IMR-90 (cell line): ENCODE data around the gene PITPNB. TPM values are rescaled to one million over a fixed set of nuclear protein-coding genes. Genes with fewer than 3 reads are reported as not detected.

Experiments used
- ATAC-seq: fragments of 200-7000 bp; cut with Tn5 transposase; 2 replicates; pipeline ENCODE4 v1.9.1; 2020; ENCODE audit warnings: low read depth, mild to moderate bottlenecking, moderate library complexity
- BruUV-seq: library from RNA; stranded (reverse); fragments of 400-500 nt; replicated peaks from 2 replicates; lab custom pipeline; 2021; lab: Mats Ljungman, UMichigan
- CTCF ChIA-PET: fragments of 300-600 bp; formaldehyde crosslinking; extraction: SDS; loops from one replicate; lab custom pipeline; 2021; ENCODE audit warnings: antibody characterized with exemption; lab: Yijun Ruan, JAX
- POLR2A ChIA-PET: fragments of 300-600 bp; sonication (Branson Sonifier 250); formaldehyde crosslinking; loops from one replicate; lab custom pipeline; 2022; ENCODE audit warnings: antibody characterized with exemption; ENCODE audit not compliant: unreplicated experiment; lab: Charles Lee
- DNase-seq: peaks from one replicate; pipeline ENCODE4 v3.0.0; 2013
- H2AFZ ChIP-seq: replicated peaks from 2 replicates; pipeline ENCODE3; 2013; ENCODE audit warnings: low read length, mild to moderate bottlenecking; ENCODE audit not compliant: poor library complexity
- H2AK5ac ChIP-seq: 2 replicates; pipeline ENCODE4 v1.6.1; 2013; ENCODE audit warnings: low read depth, low read length, inconsistent platforms
- H2AK9ac ChIP-seq: replicated peaks from 2 replicates; pipeline ENCODE3; 2013; ENCODE audit warnings: mild to moderate bottlenecking, low read depth, low read length, moderate library complexity; ENCODE audit not compliant: poor library complexity
- H2BK120ac ChIP-seq: 2 replicates; pipeline ENCODE4 v1.6.1; 2013; ENCODE audit warnings: low read depth, low read length, inconsistent platforms
- H2BK15ac ChIP-seq: 3 replicates; pipeline ENCODE4 v1.6.1; 2013; ENCODE audit warnings: low read depth, low read length, inconsistent platforms
- H2BK20ac ChIP-seq: 2 replicates; pipeline ENCODE4 v1.6.1; 2013; ENCODE audit warnings: low read depth, mild to moderate bottlenecking, inconsistent platforms, low read length, moderate library complexity
- H2BK5ac ChIP-seq: 2 replicates; pipeline ENCODE4 v1.6.1; 2013; ENCODE audit warnings: mild to moderate bottlenecking, low read depth, low read length, inconsistent platforms; ENCODE audit not compliant: poor library complexity, severe bottlenecking
- H3K14ac ChIP-seq: replicated peaks from 2 replicates; pipeline ENCODE4 v1.6.1; 2013; ENCODE audit warnings: low read depth, low read length, inconsistent platforms
- H3K18ac ChIP-seq: 2 replicates; pipeline ENCODE4 v1.6.1; 2013; ENCODE audit warnings: low read depth, low read length, control low read depth
- H3K23ac ChIP-seq: 2 replicates; pipeline ENCODE4 v1.6.1; 2013; ENCODE audit warnings: low read depth, low read length, inconsistent platforms
- H3K27ac ChIP-seq: 2 replicates; pipeline ENCODE4 v1.5.1; 2013; ENCODE audit warnings: mild to moderate bottlenecking, control low read depth, low read length; ENCODE audit not compliant: insufficient read depth
- H3K27me3 ChIP-seq: 2 replicates; pipeline ENCODE4 v1.6.1; 2013; ENCODE audit warnings: low read length; ENCODE audit not compliant: control insufficient read depth, insufficient read depth
- H3K36me3 ChIP-seq: 2 replicates; pipeline ENCODE4 v1.6.1; 2013; ENCODE audit warnings: low read length, mixed read lengths; ENCODE audit not compliant: control insufficient read depth, insufficient read depth
- H3K4ac ChIP-seq: 2 replicates; pipeline ENCODE4 v1.6.1; 2013; ENCODE audit warnings: low read depth, low read length, inconsistent platforms
- H3K4me1 ChIP-seq: 2 replicates; pipeline ENCODE4 v1.6.1; 2013; ENCODE audit warnings: low read length, mixed read lengths; ENCODE audit not compliant: control insufficient read depth, insufficient read depth
- H3K4me2 ChIP-seq: 2 replicates; pipeline ENCODE4 v1.6.1; 2013; ENCODE audit warnings: low read depth, mild to moderate bottlenecking, control low read depth, low read length, moderate library complexity
- H3K4me3 ChIP-seq: 2 replicates; pipeline ENCODE4 v1.5.1; 2013; ENCODE audit warnings: low read depth, mild to moderate bottlenecking, control low read depth, low read length, moderate library complexity; ENCODE audit not compliant: insufficient read depth
- H3K56ac ChIP-seq: 2 replicates; pipeline ENCODE4 v1.6.1; 2013; ENCODE audit warnings: low read length, inconsistent platforms; ENCODE audit not compliant: insufficient read depth; ENCODE audit errors: extremely low read depth
- H3K79me1 ChIP-seq, 2 experiments: 2 replicates each; pipeline ENCODE4 v1.6.1; 2013; ENCODE audit warnings: low read length in 2 of 2, inconsistent platforms in 1 of 2, low read depth in 1 of 2
- H3K9ac ChIP-seq: 2 replicates; pipeline ENCODE4 v1.6.1; 2013; ENCODE audit warnings: low read depth, low read length, control low read depth
- H3K9me1 ChIP-seq: 2 replicates; pipeline ENCODE4 v1.6.1; 2013; ENCODE audit warnings: low read length, inconsistent platforms; ENCODE audit not compliant: insufficient read depth
- H3K9me3 ChIP-seq: 2 replicates; pipeline ENCODE4 v1.6.1; 2013; ENCODE audit warnings: low read length; ENCODE audit not compliant: control insufficient read depth, insufficient read depth
- H4K20me1 ChIP-seq: 2 replicates; pipeline ENCODE4 v1.6.1; 2013; ENCODE audit warnings: low read length, inconsistent platforms; ENCODE audit not compliant: insufficient read depth
- H4K5ac ChIP-seq: 2 replicates; pipeline ENCODE4 v1.6.1; 2013; ENCODE audit warnings: mild to moderate bottlenecking, low read depth, low read length, control low read depth
- H4K8ac ChIP-seq, 2 experiments: 2 replicates each; pipeline ENCODE4 v1.6.1; 2013; ENCODE audit warnings: low read depth in 2 of 2, low read length in 2 of 2, control low read depth in 1 of 2, inconsistent platforms in 1 of 2
- H4K91ac ChIP-seq: 2 replicates; pipeline ENCODE4 v1.6.1; 2013; ENCODE audit warnings: low read depth, low read length, inconsistent platforms; ENCODE audit not compliant: insufficient read depth
- BHLHE40 ChIP-seq: fragments of 150-350 bp; IDR thresholded peaks from 2 replicates; pipeline ENCODE4 v1.6.1; 2016; ENCODE audit warnings: mild to moderate bottlenecking, low read depth, low read length
- CEBPB ChIP-seq: IDR thresholded peaks from 2 replicates; pipeline ENCODE4 v1.6.1; 2012; ENCODE audit warnings: low read depth, low read length, improper control_type of control experiment
- CHD1 ChIP-seq: IDR thresholded peaks from 2 replicates; pipeline ENCODE4 v1.6.1; 2012; ENCODE audit warnings: low read depth, low read length, improper control_type of control experiment
- CTCF ChIP-seq: conservative IDR thresholded peaks from 2 replicates; pipeline ENCODE4 v1.5.1; 2012; ENCODE audit warnings: mild to moderate bottlenecking, low read depth, low read length, improper control_type of control experiment
- MAFK ChIP-seq: IDR thresholded peaks from 2 replicates; pipeline ENCODE4 v1.6.1; 2012; ENCODE audit warnings: low read depth, low read length, improper control_type of control experiment
- MAZ ChIP-seq: IDR thresholded peaks from 2 replicates; pipeline ENCODE4 v1.6.1; 2012; ENCODE audit warnings: low read depth, mild to moderate bottlenecking, low read length, improper control_type of control experiment, moderate library complexity, borderline replicate concordance
- NFE2L2 ChIP-seq: fragments of 150-350 bp; IDR thresholded peaks from 2 replicates; pipeline ENCODE4 v1.6.1; 2016; ENCODE audit warnings: low read depth, mild to moderate bottlenecking, low read length
- POLR2A ChIP-seq: IDR thresholded peaks from 2 replicates; pipeline ENCODE4 v1.6.1; 2012; ENCODE audit warnings: mild to moderate bottlenecking, low read depth, low read length
- RAD21 ChIP-seq: IDR thresholded peaks from 2 replicates; pipeline ENCODE4 v1.6.1; 2012; ENCODE audit warnings: low read length, improper control_type of control experiment
- RCOR1 ChIP-seq: IDR thresholded peaks from 2 replicates; pipeline ENCODE4 v1.6.1; 2012; ENCODE audit warnings: mild to moderate bottlenecking, low read length, improper control_type of control experiment; ENCODE audit not compliant: insufficient replicate concordance
- SMC3 ChIP-seq: fragments of 150-350 bp; IDR thresholded peaks from 2 replicates; pipeline ENCODE4 v1.6.1; 2016; ENCODE audit warnings: low read depth, mild to moderate bottlenecking, antibody characterized with exemption, low read length, moderate library complexity
- USF2 ChIP-seq: fragments of 150-350 bp; IDR thresholded peaks from 2 replicates; pipeline ENCODE4 v1.6.1; 2017; ENCODE audit warnings: mild to moderate bottlenecking, antibody characterized with exemption, low read length, low read depth
- WGBS, 2 experiments: methylation state at CpG; one replicate each; pipeline versions ENCODE4 v1.1.5 to v1.1.7; 2013; ENCODE audit warnings: missing lambda C conversion rate in 2 of 2; ENCODE audit not compliant: insufficient read length in 1 of 2; ENCODE audit errors: extremely low coverage in 2 of 2; 5-methylcytosine and 5-hydroxymethylcytosine counted together
- dilution Hi-C: fragments of 300-500 bp; cut with HindIII; formaldehyde crosslinking; loops from one replicate; pipeline ENCODE4 v1.14.3; 2018; ENCODE audit warnings: low sequenced_read_pairs; ENCODE audit not compliant: unreplicated experiment
- in situ Hi-C: fragments of 300-500 bp; cut with MboI; formaldehyde crosslinking; loops from 3 replicates; pipeline ENCODE4 v1.14.3; 2019; ENCODE audit warnings: low sequenced_read_pairs, inconsistent platforms, mixed read lengths
- intact Hi-C: fragments of 100-400 bp; cut with micrococcal nuclease; formaldehyde crosslinking; loops from 2 replicates; pipeline ENCODE4 v1.10.0; 2022
- polyA plus RNA-seq, 3 experiments: library from polyadenylated mRNA; depleted of rRNA; stranded (reverse); fragments of >200 nt; gene quantifications; 2 replicates each; pipeline ENCODE4 v1.2.3, GENCODE V29; 2012; ENCODE audit warnings: low replicate concordance in 1 of 3
- total RNA-seq: library from RNA; depleted of rRNA; stranded (reverse); fragments of >200 nt; gene quantifications from 2 replicates; pipeline ENCODE4 v1.2.3, GENCODE V29; 2012

The PITPNB gene
- total and polyA plus RNA-seq, 2 of the 4 experiments (the other 2 are of a cell fraction): 19.7 to 54.5 TPM

- H3K14ac ChIP-seq: peak overlapping the region; percentile 94
- H2BK15ac ChIP-seq: peak overlapping the region; percentile 100; the same call in 1 of the 3 replicates
- peak overlapping the region; percentile 99 for H2BK120ac ChIP-seq
- H2AFZ ChIP-seq: no peak overlapping the region
- ChIA-PET CTCF (interaction anchor here (1.3 kb wide), 1 partner anchor 15 kb away, joined by 3 read pairs; no protein-coding TSS in a partner anchor), POLR2A (no interaction called here)
- peak overlapping the region; percentile 95 for H3K56ac ChIP-seq
- H3K23ac ChIP-seq: peak overlapping the region; percentile 91
- H4K20me1 ChIP-seq: peaks cover 4% of the 10 kb centered on the region
- H3K18ac ChIP-seq: peak overlapping the region; percentile 100
- peak overlapping the region; percentile 99 for H3K4ac ChIP-seq
- no peak overlapping the region for H2AK9ac ChIP-seq
- no CpG with 5 or more reads among the region's 7 CpGs for WGBS, 2 experiments
- H2BK5ac ChIP-seq: peak overlapping the region; percentile 100
- H3K9ac ChIP-seq: peak overlapping the region; percentile 81; the same call in 1 of the 2 replicates
- BruUV-seq: no TSS peak
- peaks cover 54 to 63% of the 10 kb centered on the region in 2 experiments for H3K79me1 ChIP-seq
- H3K36me3 ChIP-seq: peaks cover 10% of the 10 kb centered on the region; the same call in 1 of the 2 replicates
- intact Hi-C loops: loop anchor here (5.0 to 10.0 kb wide), 2 partner anchors 64 to 972 kb away; partner anchors contain the start of gene MN1
- dilution Hi-C loops: no loop called here
- in situ Hi-C loops: no loop called here
- H2AK5ac ChIP-seq: peak overlapping the region; percentile 45; the same call in 1 of the 2 replicates
- peak overlapping the region; percentile 87 to 98; a peak in 3 of 4 replicates for H4K8ac ChIP-seq
- no peak overlapping the region for H3K4me3 ChIP-seq
- H2BK20ac ChIP-seq: peak overlapping the region; percentile 99
- ATAC-seq: peak; percentile 88
- H3K4me2 ChIP-seq: peak overlapping the region; percentile 87
- peaks cover 15% of the 10 kb centered on the region for H3K9me1 ChIP-seq
- H3K27me3 ChIP-seq: no peaks in the 10 kb centered on the region
- DNase-seq: peak; percentile 99
- H4K5ac ChIP-seq: peak overlapping the region; percentile 100
- no peaks in the 10 kb centered on the region for H3K9me3 ChIP-seq
- peak overlapping the region; percentile 99 for H4K91ac ChIP-seq
- peak overlapping the region; percentile 100; the same call in 1 of the 2 replicates for H3K27ac ChIP-seq
- peaks cover 36% of the 10 kb centered on the region for H3K4me1 ChIP-seq
- TF ChIP-seq CEBPB (peak; percentile 94), CHD1 (no peak), MAFK (no peak), CTCF (no peak), SMC3 (no peak), BHLHE40 (peak; percentile 45; the same call in 1 of the 2 replicates), USF2 (no peak), NFE2L2 (peak; percentile 33; the same call in 1 of the 2 replicates), POLR2A (no peak), MAZ (no peak), RAD21 (no peak), RCOR1 (no peak)
Observed at GRCh38 chr22:27866135-27867084, 52.6 kb downstream of the PITPNB start.
